ENCODE results near the gene UBXN11. TPM values are rescaled to one million over a fixed set of nuclear protein-coding genes. Genes with fewer than 3 reads are reported as not detected.
"Not testable (repeated sequence)": the region's sequence is repeated elsewhere in the genome, so short reads cannot be mapped to it uniquely, and the experiment has no call there.

Gene UBXN11
- total RNA-seq, 1 donor = 5.6 TPM

DNA sequence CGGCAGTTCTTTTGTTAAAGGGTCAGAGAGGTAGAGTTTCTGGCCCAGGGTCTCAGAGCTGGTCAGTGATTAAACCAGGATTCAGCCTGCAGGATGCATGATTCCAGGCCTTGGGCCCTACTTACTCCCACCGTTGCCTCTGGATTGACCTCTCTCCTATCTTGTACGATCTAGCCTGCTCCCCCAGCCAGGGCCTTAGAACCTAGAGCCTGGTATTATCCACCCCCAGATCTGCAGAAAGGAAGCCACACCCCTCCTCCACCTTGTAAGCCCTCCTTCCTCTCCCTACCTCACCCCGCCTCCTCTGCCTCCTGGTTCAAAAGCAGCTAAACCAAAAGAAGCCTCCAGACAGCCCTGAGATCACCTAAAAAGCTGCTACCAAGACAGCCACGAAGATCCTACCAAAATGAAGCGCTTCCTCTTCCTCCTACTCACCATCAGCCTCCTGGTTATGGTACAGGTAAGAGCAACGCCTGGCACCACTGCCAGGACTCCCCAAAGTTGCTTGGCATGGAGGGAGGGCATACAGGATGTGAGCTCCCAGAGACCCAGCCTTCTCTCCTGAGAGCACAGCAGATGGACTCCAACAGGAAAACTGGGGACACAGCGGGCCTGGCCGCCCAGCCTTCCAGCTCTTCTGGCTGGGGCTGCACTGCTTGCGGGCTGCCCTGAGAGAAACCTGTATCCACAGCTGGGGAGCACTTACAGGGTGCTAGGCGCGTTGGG lies 11.3 kb upstream of the UBXN11 start, which contains the start of gene CD52:
CD52 (plus strand) TSS at position 347 of the 726 bp plus-strand sequence; CDS start at position 407, 60 bp downstream.
- DNase-seq (ENCODE audit: low read depth) = no peak
- TF ChIP-seq, protein P1, sequence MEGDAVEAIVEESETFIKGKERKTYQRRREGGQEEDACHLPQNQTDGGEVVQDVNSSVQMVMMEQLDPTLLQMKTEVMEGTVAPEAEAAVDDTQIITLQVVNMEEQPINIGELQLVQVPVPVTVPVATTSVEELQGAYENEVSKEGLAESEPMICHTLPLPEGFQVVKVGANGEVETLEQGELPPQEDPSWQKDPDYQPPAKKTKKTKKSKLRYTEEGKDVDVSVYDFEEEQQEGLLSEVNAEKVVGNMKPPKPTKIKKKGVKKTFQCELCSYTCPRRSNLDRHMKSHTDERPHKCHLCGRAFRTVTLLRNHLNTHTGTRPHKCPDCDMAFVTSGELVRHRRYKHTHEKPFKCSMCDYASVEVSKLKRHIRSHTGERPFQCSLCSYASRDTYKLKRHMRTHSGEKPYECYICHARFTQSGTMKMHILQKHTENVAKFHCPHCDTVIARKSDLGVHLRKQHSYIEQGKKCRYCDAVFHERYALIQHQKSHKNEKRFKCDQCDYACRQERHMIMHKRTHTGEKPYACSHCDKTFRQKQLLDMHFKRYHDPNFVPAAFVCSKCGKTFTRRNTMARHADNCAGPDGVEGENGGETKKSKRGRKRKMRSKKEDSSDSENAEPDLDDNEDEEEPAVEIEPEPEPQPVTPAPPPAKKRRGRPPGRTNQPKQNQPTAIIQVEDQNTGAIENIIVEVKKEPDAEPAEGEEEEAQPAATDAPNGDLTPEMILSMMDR (IDR thresholded peaks at IDR 0.05; ENCODE audit: insufficient read depth, low read depth, low read length) = no peak
- no peak within 1 kb of the TSS for H3K4me3 ChIP-seq (ENCODE audit: low read depth, low read length)

DNA sequence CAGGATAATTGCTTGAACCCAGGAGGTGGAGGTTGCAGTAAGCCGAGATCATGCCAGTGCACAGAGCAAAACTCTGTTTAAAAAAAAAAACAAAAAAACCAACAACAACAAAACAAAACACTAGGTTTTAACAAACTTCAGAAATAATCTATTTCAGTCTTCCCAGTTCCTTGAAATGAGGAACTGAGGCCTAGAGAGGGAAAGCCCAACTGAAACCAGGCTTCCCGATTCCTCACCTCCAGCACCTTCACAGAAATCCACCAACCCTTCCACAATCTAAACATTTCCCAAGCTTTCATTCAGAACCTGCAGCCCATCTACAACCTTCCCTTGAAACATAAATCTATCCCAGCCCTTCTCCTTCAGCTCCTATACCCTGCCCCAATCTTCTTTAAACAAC lies 10.7 kb upstream of the UBXN11 start:
- TF ChIP-seq, protein P1 (IDR thresholded peaks at IDR 0.05; ENCODE audit: insufficient read depth, low read depth, low read length) = no peak
- no peak for DNase-seq (ENCODE audit: low read depth)
- H3K4me3 ChIP-seq (ENCODE audit: low read depth, low read length) = no peak overlapping the region

DNA sequence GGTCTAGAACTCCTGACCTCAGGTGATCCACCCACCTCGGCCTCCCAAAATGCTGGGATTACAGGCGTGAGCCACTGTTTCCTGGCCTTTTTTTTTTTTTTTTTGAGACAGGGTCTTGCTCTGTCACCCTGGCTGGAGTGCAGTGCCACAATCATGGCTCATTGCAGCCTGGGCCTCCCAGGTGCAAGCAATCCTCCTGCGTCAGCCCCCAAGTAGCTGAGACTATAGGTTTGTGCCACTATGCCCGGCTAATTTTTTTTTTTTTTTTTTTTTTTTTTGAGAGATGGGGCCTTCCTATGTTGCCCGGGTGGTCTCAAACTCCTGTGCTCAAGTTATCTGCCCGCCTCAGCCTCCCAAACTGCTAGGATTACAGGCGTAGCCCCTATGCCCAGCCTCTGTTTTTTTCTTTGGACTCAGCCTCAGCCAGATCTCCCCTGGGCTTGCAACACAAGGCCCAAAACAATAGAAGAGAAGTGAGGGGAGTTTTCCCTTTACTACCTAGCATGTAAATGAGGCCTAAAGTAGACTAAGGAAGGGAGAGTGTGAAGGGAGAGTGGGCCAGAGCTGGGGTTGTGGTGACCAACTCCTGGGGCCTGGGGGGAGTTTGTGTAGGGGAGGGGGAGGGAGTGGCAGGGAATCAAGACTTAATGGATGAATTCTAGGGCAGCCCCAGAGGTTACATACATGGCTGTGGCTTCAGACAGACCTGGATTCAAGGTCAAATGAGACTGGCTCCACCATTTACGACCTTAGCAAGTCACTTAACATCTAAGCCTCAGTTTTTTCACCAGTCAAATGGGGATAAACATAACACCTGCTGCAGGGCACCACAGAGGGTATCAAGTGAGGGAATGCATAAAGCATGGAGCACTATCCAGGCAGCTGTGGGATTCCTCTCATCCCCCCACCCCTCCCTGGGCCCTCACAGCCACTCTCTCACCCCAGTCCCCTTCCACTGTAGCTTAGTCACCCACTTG lies 9.7 kb upstream of the UBXN11 start:
- DNase-seq (ENCODE audit: low read depth) = no peak
- TF ChIP-seq, protein P1 (IDR thresholded peaks at IDR 0.05; ENCODE audit: insufficient read depth, low read depth, low read length) = no peak
- H3K4me3 ChIP-seq (ENCODE audit: low read depth, low read length) = no peak overlapping the region

DNA sequence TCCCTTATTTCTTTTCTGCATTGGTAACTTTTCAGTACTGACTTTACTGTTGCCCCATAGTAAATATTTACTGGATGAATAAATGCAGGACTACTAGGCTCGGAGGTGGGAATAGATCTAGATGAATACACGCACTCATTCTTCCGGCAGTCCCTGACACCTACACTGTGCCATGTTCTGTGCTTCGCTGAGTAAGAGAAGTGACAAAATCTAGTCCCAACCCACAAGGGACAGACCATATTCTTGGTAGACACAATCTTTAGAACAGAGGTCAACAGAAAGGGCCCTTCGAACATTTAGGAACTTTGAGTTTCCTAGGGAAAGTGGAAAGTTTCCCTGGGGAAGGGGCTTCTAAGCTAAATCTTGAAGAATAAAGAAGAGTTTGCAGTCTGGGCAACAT lies 8.1 kb upstream of the UBXN11 start:
- H3K4me3 ChIP-seq (ENCODE audit: low read depth, low read length) = no peak overlapping the region
- DNase-seq (ENCODE audit: low read depth) = no peak
- TF ChIP-seq, protein P1 (IDR thresholded peaks at IDR 0.05; ENCODE audit: insufficient read depth, low read depth, low read length) = no peak

DNA sequence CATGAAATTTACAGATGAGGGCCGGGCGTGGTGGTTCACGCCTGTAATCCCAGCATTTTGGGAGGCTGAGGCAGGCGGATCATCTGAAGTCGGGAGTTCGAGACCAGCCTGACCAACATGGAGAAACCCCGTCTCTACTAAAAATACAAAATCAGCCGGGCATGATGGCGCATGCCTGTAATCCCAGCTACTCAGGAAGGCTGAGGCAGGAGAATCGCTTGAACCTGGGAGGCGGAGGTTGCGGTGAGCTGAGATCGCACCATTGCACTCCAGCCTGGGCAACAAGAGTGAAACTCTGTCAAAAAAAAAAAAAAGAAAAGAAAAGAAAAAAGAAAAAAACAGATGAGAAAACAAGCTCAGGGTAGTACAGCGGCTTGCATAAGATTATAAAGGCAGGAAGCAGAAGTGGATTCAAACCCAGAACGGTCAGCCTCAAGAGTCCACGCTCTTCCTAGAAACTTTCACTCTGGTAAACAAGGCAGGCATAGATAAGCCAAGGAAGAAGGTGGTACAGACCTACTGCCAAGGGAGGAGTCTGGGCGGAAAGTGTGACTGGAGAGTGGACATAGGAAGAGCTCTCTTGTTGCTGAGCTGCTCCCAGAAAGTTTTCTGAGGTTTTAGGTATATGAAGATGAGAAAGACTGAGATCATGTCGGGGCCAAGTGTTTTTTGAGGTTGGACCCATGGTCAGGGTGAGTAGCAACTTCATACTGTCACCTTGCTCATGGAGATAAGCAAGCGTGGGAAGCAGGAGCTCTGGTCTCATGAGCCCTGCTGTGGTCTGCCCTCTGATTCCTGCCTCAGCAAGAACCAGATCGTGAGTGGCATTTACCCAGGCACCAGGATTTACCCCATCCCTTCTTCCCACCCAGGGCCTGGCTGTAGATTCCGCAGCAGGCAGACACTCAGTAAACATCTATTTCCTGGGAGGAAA lies 1.8 kb upstream of the UBXN11 start:
- not testable (repeated sequence) for H3K4me3 ChIP-seq (ENCODE audit: low read depth, low read length); DNase-seq (ENCODE audit: low read depth)

DNA sequence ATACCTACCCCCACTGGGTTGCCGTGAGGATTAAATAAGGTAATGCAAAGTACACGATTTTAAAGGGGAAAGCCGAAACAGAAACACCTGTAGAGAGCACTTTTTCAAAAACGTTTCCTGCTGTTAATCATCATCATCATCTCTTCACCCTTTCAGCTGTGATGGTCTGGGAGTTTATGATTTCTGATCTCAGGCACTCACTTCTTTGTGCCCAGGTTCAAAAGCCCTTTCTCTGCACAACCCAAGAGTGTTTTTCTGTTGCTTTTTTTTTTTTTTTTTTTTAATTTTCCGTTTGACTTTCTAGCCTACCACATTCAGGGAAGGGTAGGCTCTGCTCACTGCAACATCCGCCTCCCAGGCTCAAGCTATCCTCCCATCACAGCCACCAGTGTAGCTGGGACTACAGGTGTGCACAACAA lies 936 bp upstream of the UBXN11 start:
- DNase-seq (ENCODE audit: low read depth) = no peak
- TF ChIP-seq, protein P1 (IDR thresholded peaks at IDR 0.05; ENCODE audit: insufficient read depth, low read depth, low read length) = no peak
- H3K4me3 ChIP-seq (ENCODE audit: low read depth, low read length) = no peak overlapping the region
